ENCODE measurements around the gene NHS.

Gene NHS

DNA sequence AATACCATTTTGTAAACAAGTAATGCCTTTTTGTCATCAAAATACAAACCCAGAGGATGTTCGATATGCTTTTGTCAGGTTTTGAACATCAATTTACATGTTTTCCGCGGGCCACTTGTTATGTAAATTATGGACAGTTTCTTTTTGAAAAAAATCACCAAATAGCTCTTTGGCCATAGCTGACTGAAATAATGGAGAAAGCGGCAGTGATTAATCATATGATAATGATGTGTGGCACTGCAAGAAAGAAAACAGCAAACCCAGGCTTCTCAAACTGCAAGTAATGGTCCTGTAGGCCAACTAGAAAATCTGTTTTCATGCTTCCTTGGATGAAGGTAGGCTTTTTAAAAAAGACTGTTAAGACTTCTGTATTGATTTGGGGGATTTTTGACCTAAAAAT lies 346.7 kb downstream of the NHS start:
- Histone ChIP-seq H3F3A (ENCODE audit: insufficient read depth, low read length) (no peaks in the 10 kb centered on the region), H3K4me1 (ENCODE audit: insufficient read depth, low read length, severe bottlenecking) (no peaks in the 10 kb centered on the region), H3K4me2 (ENCODE audit: low read length) (no peak overlapping the region), H3K79me2 (ENCODE audit: insufficient read depth, low read length) (no peaks in the 10 kb centered on the region), H3K4me3 (ENCODE audit: low read depth, low read length, poor library complexity, severe bottlenecking) (no peak overlapping the region), H3K9me3 (ENCODE audit: low read length) (no peaks in the 10 kb centered on the region), H3K36me3 (ENCODE audit: insufficient read depth, low read length) (no peaks in the 10 kb centered on the region), H3K27ac (ENCODE audit: low read depth, low read length, poor library complexity, severe bottlenecking) (no peak overlapping the region), H3K27me3 (ENCODE audit: insufficient read depth, low read length) (no peaks in the 10 kb centered on the region), H2AFZ (ENCODE audit: low read length) (no peak overlapping the region), H3K9ac (ENCODE audit: low read length) (no peak overlapping the region), H3K9me2 (ENCODE audit: low read depth, low read length) (no peaks in the 10 kb centered on the region), H4K20me1 (ENCODE audit: insufficient read depth, low read length) (no peaks in the 10 kb centered on the region)
- TF ChIP-seq, protein P1, sequence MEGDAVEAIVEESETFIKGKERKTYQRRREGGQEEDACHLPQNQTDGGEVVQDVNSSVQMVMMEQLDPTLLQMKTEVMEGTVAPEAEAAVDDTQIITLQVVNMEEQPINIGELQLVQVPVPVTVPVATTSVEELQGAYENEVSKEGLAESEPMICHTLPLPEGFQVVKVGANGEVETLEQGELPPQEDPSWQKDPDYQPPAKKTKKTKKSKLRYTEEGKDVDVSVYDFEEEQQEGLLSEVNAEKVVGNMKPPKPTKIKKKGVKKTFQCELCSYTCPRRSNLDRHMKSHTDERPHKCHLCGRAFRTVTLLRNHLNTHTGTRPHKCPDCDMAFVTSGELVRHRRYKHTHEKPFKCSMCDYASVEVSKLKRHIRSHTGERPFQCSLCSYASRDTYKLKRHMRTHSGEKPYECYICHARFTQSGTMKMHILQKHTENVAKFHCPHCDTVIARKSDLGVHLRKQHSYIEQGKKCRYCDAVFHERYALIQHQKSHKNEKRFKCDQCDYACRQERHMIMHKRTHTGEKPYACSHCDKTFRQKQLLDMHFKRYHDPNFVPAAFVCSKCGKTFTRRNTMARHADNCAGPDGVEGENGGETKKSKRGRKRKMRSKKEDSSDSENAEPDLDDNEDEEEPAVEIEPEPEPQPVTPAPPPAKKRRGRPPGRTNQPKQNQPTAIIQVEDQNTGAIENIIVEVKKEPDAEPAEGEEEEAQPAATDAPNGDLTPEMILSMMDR (IDR thresholded peaks at IDR 0.05; ENCODE audit: low read length): no peak
- TF ChIP-seq EZH2 (IDR thresholded peaks at IDR 0.05; ENCODE audit: borderline replicate concordance, low read length): no peak

DNA sequence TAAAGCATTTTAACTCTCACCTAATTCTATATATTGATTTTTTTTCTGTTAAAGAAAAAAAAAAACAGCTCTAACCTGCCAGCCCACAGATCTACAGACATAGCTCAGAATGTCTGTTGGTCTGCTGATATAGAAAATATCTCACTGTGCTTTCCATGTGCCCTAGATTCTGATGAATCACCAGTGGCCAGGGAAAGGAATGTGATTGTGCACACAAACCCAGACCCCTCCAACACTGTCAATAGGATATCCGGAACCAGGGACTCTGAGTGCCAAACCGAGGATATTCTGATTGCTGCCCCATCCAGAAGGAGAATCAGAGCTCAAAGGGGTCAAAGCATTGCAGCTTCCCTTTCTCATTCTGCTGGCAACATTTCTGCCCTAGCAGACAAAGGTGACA lies 350.2 kb downstream of the NHS start:
- H3K9me3 ChIP-seq (ENCODE audit: low read length): no peaks in the 10 kb centered on the region
- H3K9ac ChIP-seq (ENCODE audit: low read length): no peak overlapping the region
- no peaks in the 10 kb centered on the region for H3K27me3 ChIP-seq (ENCODE audit: insufficient read depth, low read length)
- H2AFZ ChIP-seq (ENCODE audit: low read length): no peak overlapping the region
- no peaks in the 10 kb centered on the region for H4K20me1 ChIP-seq (ENCODE audit: insufficient read depth, low read length)
- H3K9me2 ChIP-seq (ENCODE audit: low read depth, low read length): no peaks in the 10 kb centered on the region
- H3K4me3 ChIP-seq (ENCODE audit: low read depth, low read length, poor library complexity, severe bottlenecking): no peak overlapping the region
- H3K4me1 ChIP-seq (ENCODE audit: insufficient read depth, low read length, severe bottlenecking): no peaks in the 10 kb centered on the region
- no peaks in the 10 kb centered on the region for H3K36me3 ChIP-seq (ENCODE audit: insufficient read depth, low read length)
- TF ChIP-seq EZH2 (IDR thresholded peaks at IDR 0.05; ENCODE audit: borderline replicate concordance, low read length): no peak
- H3F3A ChIP-seq (ENCODE audit: insufficient read depth, low read length): no peaks in the 10 kb centered on the region
- H3K27ac ChIP-seq (ENCODE audit: low read depth, low read length, poor library complexity, severe bottlenecking): no peak overlapping the region
- no peaks in the 10 kb centered on the region for H3K79me2 ChIP-seq (ENCODE audit: insufficient read depth, low read length)
- no peak overlapping the region for H3K4me2 ChIP-seq (ENCODE audit: low read length)

DNA sequence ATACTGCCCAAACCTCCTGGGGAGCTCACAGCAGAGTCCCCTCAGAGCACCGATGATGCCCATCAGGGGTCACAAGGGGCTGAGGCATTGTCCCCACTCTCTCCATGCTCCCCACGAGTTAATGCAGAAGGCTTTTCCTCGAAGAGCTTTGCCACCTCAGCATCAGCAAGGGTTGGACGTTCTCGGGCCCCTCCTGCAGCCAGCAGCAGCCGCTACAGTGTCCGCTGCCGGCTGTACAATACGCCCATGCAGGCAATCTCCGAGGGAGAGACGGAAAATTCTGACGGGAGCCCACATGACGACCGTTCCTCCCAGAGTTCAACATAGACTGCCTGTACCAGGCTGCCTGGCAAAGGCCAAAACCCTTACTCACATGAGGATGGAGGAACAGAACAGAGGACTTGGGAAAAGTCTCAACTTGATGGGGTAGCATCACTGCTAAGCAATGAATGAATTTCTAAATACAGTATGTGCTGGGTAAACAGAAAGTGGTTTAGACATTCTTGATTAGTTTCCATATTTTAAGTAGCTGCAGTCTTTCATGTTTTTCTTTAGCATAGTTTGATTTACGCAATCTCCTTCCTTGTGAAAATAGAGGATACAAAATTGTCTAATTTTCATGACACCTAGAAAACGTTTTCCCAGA lies 357.3 kb downstream of the NHS start:
- H3F3A ChIP-seq (ENCODE audit: insufficient read depth, low read length): no peaks in the 10 kb centered on the region
- H3K9me3 ChIP-seq (ENCODE audit: low read length): no peaks in the 10 kb centered on the region
- TF ChIP-seq EZH2 (IDR thresholded peaks at IDR 0.05; ENCODE audit: borderline replicate concordance, low read length): no peak
- TF ChIP-seq, protein P1 (IDR thresholded peaks at IDR 0.05; ENCODE audit: low read length): no peak
- no peak overlapping the region for H3K4me2 ChIP-seq (ENCODE audit: low read length)
- no peak overlapping the region for H3K27ac ChIP-seq (ENCODE audit: low read depth, low read length, poor library complexity, severe bottlenecking)
- no peaks in the 10 kb centered on the region for H3K4me1 ChIP-seq (ENCODE audit: insufficient read depth, low read length, severe bottlenecking)
- H2AFZ ChIP-seq (ENCODE audit: low read length): no peak overlapping the region
- no peaks in the 10 kb centered on the region for H3K79me2 ChIP-seq (ENCODE audit: insufficient read depth, low read length)
- H4K20me1 ChIP-seq (ENCODE audit: insufficient read depth, low read length): no peaks in the 10 kb centered on the region
- H3K27me3 ChIP-seq (ENCODE audit: insufficient read depth, low read length): no peaks in the 10 kb centered on the region
- no peaks in the 10 kb centered on the region for H3K36me3 ChIP-seq (ENCODE audit: insufficient read depth, low read length)
- H3K4me3 ChIP-seq (ENCODE audit: low read depth, low read length, poor library complexity, severe bottlenecking): no peak overlapping the region
- H3K9ac ChIP-seq (ENCODE audit: low read length): no peak overlapping the region
- no peaks in the 10 kb centered on the region for H3K9me2 ChIP-seq (ENCODE audit: low read depth, low read length)

GRCh38 chrX:17735406-17735805 lies 360.4 kb downstream of the NHS start:
- TF ChIP-seq, protein P1 (IDR thresholded peaks at IDR 0.05; ENCODE audit: low read length): no peak
- TF ChIP-seq EZH2 (IDR thresholded peaks at IDR 0.05; ENCODE audit: borderline replicate concordance, low read length): no peak
- no peaks in the 10 kb centered on the region for H3K27me3 ChIP-seq (ENCODE audit: insufficient read depth, low read length)
- H3K9ac ChIP-seq (ENCODE audit: low read length): no peak overlapping the region
- no peak overlapping the region for H2AFZ ChIP-seq (ENCODE audit: low read length)
- no peaks in the 10 kb centered on the region for H3K9me3 ChIP-seq (ENCODE audit: low read length)
- no peaks in the 10 kb centered on the region for H3K4me1 ChIP-seq (ENCODE audit: insufficient read depth, low read length, severe bottlenecking)
- H3K9me2 ChIP-seq (ENCODE audit: low read depth, low read length): no peaks in the 10 kb centered on the region
- no peak overlapping the region for H3K4me2 ChIP-seq (ENCODE audit: low read length)
- no peak overlapping the region for H3K4me3 ChIP-seq (ENCODE audit: low read depth, low read length, poor library complexity, severe bottlenecking)
- H3K27ac ChIP-seq (ENCODE audit: low read depth, low read length, poor library complexity, severe bottlenecking): no peak overlapping the region
- H4K20me1 ChIP-seq (ENCODE audit: insufficient read depth, low read length): no peaks in the 10 kb centered on the region
- no peaks in the 10 kb centered on the region for H3F3A ChIP-seq (ENCODE audit: insufficient read depth, low read length)
- no peaks in the 10 kb centered on the region for H3K36me3 ChIP-seq (ENCODE audit: insufficient read depth, low read length)
- no peaks in the 10 kb centered on the region for H3K79me2 ChIP-seq (ENCODE audit: insufficient read depth, low read length)

Measured in OCI-LY1 (cell line).